HG03103 (cell line): ENCODE results near the gene TPST2.

Source experiments
- ATAC-seq: cut with Tn5 transposase; IDR thresholded peaks from one replicate; pipeline ENCODE4 v1.9.1; 2021; ENCODE audit warnings: low read depth; ENCODE audit not compliant: unreplicated experiment

TPST2 gene

DNA sequence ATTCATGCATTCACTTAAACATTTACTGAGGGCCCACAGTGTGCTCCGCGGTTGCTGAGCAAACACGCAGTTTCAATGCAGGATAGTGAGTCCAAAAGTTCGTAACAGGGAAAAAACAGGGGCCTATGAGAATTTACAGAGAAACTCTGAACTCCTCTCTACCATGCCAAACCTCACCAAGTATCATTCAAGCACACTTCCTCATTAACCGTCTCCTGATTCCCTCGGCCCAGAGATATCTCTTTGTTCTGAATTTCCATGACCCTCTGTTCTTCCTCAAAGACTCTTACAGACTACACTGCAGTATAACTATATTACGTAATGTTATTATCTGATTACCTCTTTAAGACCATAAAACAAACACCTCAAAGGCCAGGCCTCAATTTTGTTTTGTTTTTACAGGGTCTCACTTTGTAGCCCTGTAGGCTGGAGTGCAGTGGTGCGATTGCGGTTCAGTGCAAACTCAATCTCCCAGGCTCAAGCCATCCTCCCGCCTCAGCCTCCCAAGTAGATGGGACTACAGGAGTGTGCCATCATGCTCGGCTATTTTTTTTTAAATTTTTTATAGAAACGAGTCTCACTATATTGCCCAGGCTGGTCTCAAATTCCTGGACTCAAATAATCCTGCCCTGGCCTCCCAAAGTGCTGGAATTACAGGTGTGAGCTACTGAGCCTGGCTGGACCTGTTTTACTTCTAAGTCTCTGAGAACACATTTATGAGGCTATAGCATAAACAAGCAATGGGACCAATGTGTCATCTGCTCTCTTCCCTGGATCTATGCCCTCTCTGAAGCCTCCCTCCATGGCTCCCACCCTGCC lies 109.9 kb downstream of the TPST2 start:
- no peak for ATAC-seq

DNA sequence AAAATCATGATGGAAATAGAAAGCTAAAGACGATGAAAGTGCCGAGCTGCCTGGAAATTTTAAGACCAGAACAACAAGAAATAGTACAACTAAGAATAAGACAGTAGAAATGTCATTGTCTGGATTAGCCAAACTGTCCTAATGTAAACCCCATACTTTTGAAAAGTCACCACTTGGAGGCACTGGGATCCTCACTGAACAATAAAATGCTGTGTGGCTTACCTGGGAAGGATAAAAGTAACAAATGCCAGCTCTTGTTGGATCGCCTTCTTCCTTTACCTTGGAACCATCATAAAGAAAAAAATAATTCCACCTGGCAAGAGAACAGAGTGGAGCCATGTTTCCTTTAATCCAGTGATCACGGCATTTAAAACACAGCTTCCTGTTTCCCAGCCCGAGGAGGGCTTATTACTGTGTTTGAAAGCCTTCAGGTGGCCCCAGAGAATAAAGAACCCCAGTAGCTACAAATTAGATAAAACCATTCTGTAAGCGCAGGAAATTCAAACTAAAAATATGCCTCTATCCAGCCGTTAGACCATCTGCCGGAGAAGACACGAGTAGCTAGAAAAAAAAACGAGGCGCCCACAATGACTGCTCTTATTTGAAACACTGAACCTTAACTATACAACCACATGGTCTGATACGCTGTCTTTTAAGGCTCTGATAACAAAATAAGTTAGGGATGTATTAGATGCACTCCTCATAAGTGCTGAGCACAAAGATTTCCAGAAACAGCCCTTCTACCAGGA lies 110.7 kb downstream of the TPST2 start:
- no peak for ATAC-seq

- ATAC-seq, result no peak
Measured at GRCh38 chr22:26477341-26477731, 112.6 kb downstream of the TPST2 start.

- no peak for ATAC-seq
Measured at GRCh38 chr22:26476705-26477340, 113.1 kb downstream of the TPST2 start.

GRCh38 chr22:26474682-26475081 lies 115.2 kb downstream of the TPST2 start:
- ATAC-seq, result no peak
